Neuron (in vitro differentiated cells): ENCODE results near the gene TMEM35B.

Experiments
- H2AFZ ChIP-seq: one replicate; pipeline ENCODE4 v1.6.1; 2013; ENCODE audit warnings: low read depth, mild to moderate bottlenecking, inconsistent platforms, low read length, moderate library complexity
- H3K27me3 ChIP-seq: one replicate; pipeline ENCODE4 v1.6.1; 2013; ENCODE audit warnings: low read length; ENCODE audit not compliant: insufficient read depth
- H3K36me3 ChIP-seq: one replicate; pipeline ENCODE4 v1.6.1; 2013; ENCODE audit warnings: low read length; ENCODE audit not compliant: insufficient read depth
- H3K4me1 ChIP-seq: one replicate; pipeline ENCODE4 v1.6.1; 2013; ENCODE audit warnings: low read length; ENCODE audit not compliant: insufficient read depth
- H3K4me3 ChIP-seq: 2 replicates; pipeline ENCODE4 v1.5.1; 2013; ENCODE audit warnings: mild to moderate bottlenecking, low read length, moderate library complexity
- H3K9me3 ChIP-seq: one replicate; pipeline ENCODE4 v1.6.1; 2013; ENCODE audit warnings: low read length

The TMEM35B gene

GRCh38 chr1:34984793-34985608 is at the start of gene TMEM35B:
Gene TMEM35B (minus strand): TSS chr1:34985347. CDS start chr1:34985305, 42 bp downstream.
- peak within 1 kb of the TSS; percentile 53 for H2AFZ ChIP-seq
- H3K36me3 ChIP-seq, result peaks cover 15% of the 10 kb centered on the region
- H3K9me3 ChIP-seq, result no peaks in the 10 kb centered on the region
- peak within 1 kb of the TSS; percentile 53 for H3K4me3 ChIP-seq
- no peaks in the 10 kb centered on the region for H3K27me3 ChIP-seq
- peaks cover 8% of the 10 kb centered on the region for H3K4me1 ChIP-seq

- peaks cover 3% of the 10 kb centered on the region for H3K36me3 ChIP-seq
- H3K27me3 ChIP-seq, result no peaks in the 10 kb centered on the region
- H3K4me1 ChIP-seq, result peaks cover 28% of the 10 kb centered on the region
- H3K4me3 ChIP-seq, result no peak overlapping the region
- H2AFZ ChIP-seq, result no peak overlapping the region
- peaks cover 6% of the 10 kb centered on the region for H3K9me3 ChIP-seq
Measured at GRCh38 chr1:35033346-35033745, 48.2 kb upstream of the TMEM35B start.

- peaks cover 28% of the 10 kb centered on the region for H3K4me1 ChIP-seq
- peaks cover 6% of the 10 kb centered on the region for H3K9me3 ChIP-seq
- H3K27me3 ChIP-seq, result no peaks in the 10 kb centered on the region
- H2AFZ ChIP-seq, result no peak overlapping the region
- H3K4me3 ChIP-seq, result peak overlapping the region; percentile 78
- peaks cover 8% of the 10 kb centered on the region for H3K36me3 ChIP-seq
Measured at GRCh38 chr1:35032384-35032739, 47.2 kb upstream of the TMEM35B start.

- Histone ChIP-seq H2AFZ (peak overlapping the region; percentile 42), H3K9me3 (peaks cover 6% of the 10 kb centered on the region)
Measured at GRCh38 chr1:35030756-35031446, 45.8 kb upstream of the TMEM35B start.

GRCh38 chr1:35030338-35030737 is 45.2 kb upstream of the TMEM35B start:
- Histone ChIP-seq H3K36me3 (peaks cover 15% of the 10 kb centered on the region), H3K27me3 (no peaks in the 10 kb centered on the region), H3K4me1 (peaks cover 13% of the 10 kb centered on the region), H3K4me3 (peak overlapping the region; percentile 78), H2AFZ (peak overlapping the region; percentile 42), H3K9me3 (peaks cover 6% of the 10 kb centered on the region)

More at GRCh38 chr1:35030756-35031446, 45.8 kb upstream of the TMEM35B start:
- Histone ChIP-seq H3K4me1 (peaks cover 15% of the 10 kb centered on the region), H3K27me3 (no peaks in the 10 kb centered on the region), H3K36me3 (peaks cover 14% of the 10 kb centered on the region), H3K4me3 (peak overlapping the region; percentile 78)

GRCh38 chr1:35029761-35030160 is 44.6 kb upstream of the TMEM35B start:
- peaks cover 13% of the 10 kb centered on the region for H3K4me1 ChIP-seq
- H3K36me3 ChIP-seq, result peaks cover 15% of the 10 kb centered on the region
- H2AFZ ChIP-seq, result no peak overlapping the region
- H3K4me3 ChIP-seq, result peak overlapping the region; percentile 78
- H3K9me3 ChIP-seq, result peaks cover 6% of the 10 kb centered on the region
- H3K27me3 ChIP-seq, result no peaks in the 10 kb centered on the region

GRCh38 chr1:35016406-35016805 is 31.3 kb upstream of the TMEM35B start:
- H3K9me3 ChIP-seq, result no peaks in the 10 kb centered on the region
- no peak overlapping the region for H2AFZ ChIP-seq

GRCh38 chr1:35014486-35014885 is 29.3 kb upstream of the TMEM35B start:
- Histone ChIP-seq H3K36me3 (peaks cover 43% of the 10 kb centered on the region), H3K4me3 (no peak overlapping the region), H2AFZ (no peak overlapping the region), H3K9me3 (no peaks in the 10 kb centered on the region), H3K27me3 (no peaks in the 10 kb centered on the region), H3K4me1 (no peaks in the 10 kb centered on the region)

More at GRCh38 chr1:35016406-35016805, 31.3 kb upstream of the TMEM35B start:
- no peak overlapping the region for H3K4me3 ChIP-seq
- peaks cover 27% of the 10 kb centered on the region for H3K36me3 ChIP-seq
- H3K27me3 ChIP-seq, result no peaks in the 10 kb centered on the region
- no peaks in the 10 kb centered on the region for H3K4me1 ChIP-seq

GRCh38 chr1:35005711-35006110 is 20.6 kb upstream of the TMEM35B start:
- H2AFZ ChIP-seq, result no peak overlapping the region
- H3K36me3 ChIP-seq, result peaks cover 58% of the 10 kb centered on the region
- H3K4me3 ChIP-seq, result no peak overlapping the region
- no peaks in the 10 kb centered on the region for H3K9me3 ChIP-seq
- no peaks in the 10 kb centered on the region for H3K27me3 ChIP-seq
- no peaks in the 10 kb centered on the region for H3K4me1 ChIP-seq

- no peaks in the 10 kb centered on the region for H3K4me1 ChIP-seq
- H3K36me3 ChIP-seq, result peaks cover 40% of the 10 kb centered on the region
- no peaks in the 10 kb centered on the region for H3K27me3 ChIP-seq
- no peaks in the 10 kb centered on the region for H3K9me3 ChIP-seq
- H2AFZ ChIP-seq, result no peak overlapping the region
- H3K4me3 ChIP-seq, result no peak overlapping the region
Measured at GRCh38 chr1:35001743-35002142, 16.6 kb upstream of the TMEM35B start.

GRCh38 chr1:34994878-34995277 is 9.7 kb upstream of the TMEM35B start:
- peaks cover 6% of the 10 kb centered on the region for H3K4me1 ChIP-seq
- no peak overlapping the region for H3K4me3 ChIP-seq
- H2AFZ ChIP-seq, result no peak overlapping the region
- H3K9me3 ChIP-seq, result no peaks in the 10 kb centered on the region
- peaks cover 9% of the 10 kb centered on the region for H3K36me3 ChIP-seq
- no peaks in the 10 kb centered on the region for H3K27me3 ChIP-seq

- Histone ChIP-seq H3K27me3 (no peaks in the 10 kb centered on the region), H3K4me1 (peaks cover 8% of the 10 kb centered on the region), H3K9me3 (no peaks in the 10 kb centered on the region), H2AFZ (no peak overlapping the region), H3K4me3 (no peak overlapping the region), H3K36me3 (peaks cover 15% of the 10 kb centered on the region)
Measured at GRCh38 chr1:34988581-34988980, 3.4 kb upstream of the TMEM35B start.

- Histone ChIP-seq H3K4me3 (no peak overlapping the region), H3K27me3 (no peaks in the 10 kb centered on the region), H3K4me1 (peaks cover 8% of the 10 kb centered on the region), H3K36me3 (peaks cover 15% of the 10 kb centered on the region), H3K9me3 (no peaks in the 10 kb centered on the region), H2AFZ (no peak overlapping the region)
Measured at GRCh38 chr1:34988147-34988546, 3.0 kb upstream of the TMEM35B start.
